Transverse colon (tissue), 4 donors: ENCODE results near the gene SRGAP1. TPM values are rescaled to one million over a fixed set of nuclear protein-coding genes. Genes with fewer than 3 reads are reported as not detected.
"Not testable (repeated sequence)": the region's sequence is repeated elsewhere in the genome, so short reads cannot be mapped to it uniquely, and the experiment has no call there.

Experiments used
- DNase-seq: peaks from one replicate; pipeline ENCODE4 v3.0.0-alpha.2; 2019
- H3K27ac ChIP-seq, 4 donors: fragments of 200-600 bp; sonication (generic); 2 replicates each; pipeline ENCODE4 v1.5.1; 2016 to 2018; ENCODE audit warnings: inconsistent platforms in 4 of 4
- H3K27me3 ChIP-seq: fragments of 200-600 bp; sonication (generic); 2 replicates; pipeline ENCODE4 v1.5.1; 2017; ENCODE audit warnings: inconsistent platforms
- H3K36me3 ChIP-seq, 4 donors: fragments of 200-600 bp; sonication (generic); 2 replicates each; pipeline ENCODE4 v1.5.1; 2017 to 2019; ENCODE audit warnings: inconsistent platforms in 4 of 4
- H3K4me1 ChIP-seq, 4 donors: fragments of 200-600 bp; sonication (generic); 2 replicates each; pipeline ENCODE4 v1.5.1; 2017 to 2020; ENCODE audit warnings: inconsistent platforms in 4 of 4
- H3K4me3 ChIP-seq, 4 donors: fragments of 200-600 bp; sonication (generic); 1 replicate in 1 of 4; 2 replicates in 3 of 4; pipeline versions ENCODE4 v1.5.1 to v1.6.1; 2017 to 2019; ENCODE audit warnings: inconsistent platforms in 4 of 4
- H3K9me3 ChIP-seq, 2 donors: fragments of 200-600 bp; sonication (generic); 2 replicates each; pipeline ENCODE4 v1.5.1; 2017 to 2019; ENCODE audit warnings: inconsistent platforms in 2 of 2
- CTCF ChIP-seq, 5 experiments: fragments of 200-600 bp in 3 of 5; fragments of 450-650 bp in 2 of 5; sonication (generic) in 3 of 5; IDR thresholded peaks; 1 replicate in 2 of 5; 2 replicates in 3 of 5; pipeline ENCODE4 v1.5.1; 2016 to 2017; ENCODE audit warnings: antibody characterized with exemption in 5 of 5, inconsistent platforms in 3 of 5, mild to moderate bottlenecking in 2 of 5, moderate library complexity in 1 of 5
- EP300 ChIP-seq: sonication (generic); formaldehyde crosslinking; IDR thresholded peaks from one replicate; pipeline ENCODE4 v1.6.1; 2017; ENCODE audit warnings: antibody characterized with exemption, low read depth
- POLR2A ChIP-seq: fragments of 450-650 bp; IDR thresholded peaks from one replicate; pipeline ENCODE4 v1.6.1; 2016; ENCODE audit warnings: antibody characterized with exemption, mild to moderate bottlenecking, moderate library complexity
- POLR2AphosphoS5 ChIP-seq, 3 donors: sonication (generic); formaldehyde crosslinking; IDR thresholded peaks; one replicate each; pipeline ENCODE4 v1.6.1; 2016; ENCODE audit warnings: antibody characterized with exemption in 3 of 3
- WGBS, 2 donors: methylation state at CpG; one replicate each; pipeline ENCODE4 v1.1.5; 2018; ENCODE audit warnings: low coverage in 1 of 2; 5-methylcytosine and 5-hydroxymethylcytosine counted together
- in situ Hi-C, 4 donors: fragments of 200-750 bp; cut with MboI; loops; one replicate each; pipeline versions ENCODE4 v1.15.0 to v1.15.1; 2017; ENCODE audit warnings: low sequenced_read_pairs in 3 of 4, low pct_ligation_motif_present in 1 of 4, low pct_unique_long_range_greater_than_20kb in 1 of 4
- intact Hi-C: fragments of 100-400 bp; cut with DNase I; formaldehyde crosslinking; loops from one replicate; pipeline ENCODE4 v1.15.1; 2023; ENCODE audit warnings: low total_unique reads
- total RNA-seq, 4 donors: library from RNA; depleted of rRNA; stranded (reverse); fragments of >200 nt; gene quantifications; one replicate each; pipeline ENCODE4 v1.1.0, GENCODE V29; 2016

SRGAP1 gene
- total RNA-seq, 4 donors from 2014 or later = 16.0 to 720 (median 51.4) TPM

- TF ChIP-seq POLR2AphosphoS5 (IDR thresholded peaks at IDR 0.05) = no peak
- TF ChIP-seq CTCF (IDR thresholded peaks at IDR 0.05) = no peak
- no peak for TF ChIP-seq POLR2A
- no peak for TF ChIP-seq EP300
- no peaks in the 10 kb centered on the region for H3K9me3 ChIP-seq
- no peak for DNase-seq
- H3K27me3 ChIP-seq = no peaks in the 10 kb centered on the region
- no peak overlapping the region for H3K4me3 ChIP-seq
- intact Hi-C loops (no loop called here), in situ Hi-C loops (no loop called here)
- H3K27ac ChIP-seq = no peak overlapping the region
- no peaks in the 10 kb centered on the region for H3K4me1 ChIP-seq
- H3K36me3 ChIP-seq = peaks cover 0 to 19% (median under 1%) of the 10 kb centered on the region in 4 donors
- WGBS, 2 donors = 57 to 93% methylated on average over 1 to 2 of the region's 2 CpGs
These were observed 272.5 kb downstream of the SRGAP1 start for GRCh38 chr12:64116969-64117368.

GRCh38 chr12:64120568-64120967 lies 276.1 kb downstream of the SRGAP1 start:
- TF ChIP-seq POLR2AphosphoS5 (IDR thresholded peaks at IDR 0.05) (no peak), POLR2A (no peak), CTCF (IDR thresholded peaks at IDR 0.05) (no peak), EP300 (no peak)

GRCh38 chr12:64121086-64121485 lies 276.6 kb downstream of the SRGAP1 start:
- H3K27me3 ChIP-seq, H3K4me3 ChIP-seq, DNase-seq, intact Hi-C loops, H3K9me3 ChIP-seq, in situ Hi-C loops, H3K27ac ChIP-seq, H3K4me1 ChIP-seq, H3K36me3 ChIP-seq: not testable (repeated sequence)
- 87 to 100% methylated on average over 1 to 3 of the region's 3 CpGs for WGBS, 2 donors

More at GRCh38 chr12:64120568-64120967, 276.1 kb downstream of the SRGAP1 start:
- H3K4me3 ChIP-seq = no peak overlapping the region
- H3K4me1 ChIP-seq = no peaks in the 10 kb centered on the region
- peaks cover 0 to 4% (median 0%) of the 10 kb centered on the region in 4 donors for H3K36me3 ChIP-seq
- intact Hi-C loops (no loop called here), in situ Hi-C loops (no loop called here)
- no peaks in the 10 kb centered on the region for H3K9me3 ChIP-seq
- no peaks in the 10 kb centered on the region for H3K27me3 ChIP-seq
- DNase-seq = no peak
- H3K27ac ChIP-seq = no peak overlapping the region

- Histone ChIP-seq H3K27me3 (no peaks in the 10 kb centered on the region), H3K4me1 (no peaks in the 10 kb centered on the region), H3K36me3 (peaks cover 0 to 4% (median 0%) of the 10 kb centered on the region in 4 donors), H3K4me3 (no peak overlapping the region), H3K27ac (no peak overlapping the region), H3K9me3 (no peaks in the 10 kb centered on the region)
- in situ Hi-C loops (no loop called here), intact Hi-C loops (no loop called here)
- DNase-seq = no peak
- TF ChIP-seq CTCF (IDR thresholded peaks at IDR 0.05) = no peak
- no peak for TF ChIP-seq POLR2AphosphoS5 (IDR thresholded peaks at IDR 0.05)
- no peak for TF ChIP-seq POLR2A
These were observed 277.7 kb downstream of the SRGAP1 start for GRCh38 chr12:64122154-64122553.

GRCh38 chr12:64122995-64123394 lies 278.5 kb downstream of the SRGAP1 start:
- Histone ChIP-seq H3K27me3 (no peaks in the 10 kb centered on the region), H3K4me1 (no peaks in the 10 kb centered on the region), H3K27ac (no peak overlapping the region), H3K36me3 (peaks cover 0 to 10% (median 3%) of the 10 kb centered on the region in 4 donors), H3K4me3 (no peak overlapping the region), H3K9me3 (no peaks in the 10 kb centered on the region)
- DNase-seq = no peak
- 88 to 90% methylated on average over 2 of the region's 2 CpGs for WGBS, 2 donors
- in situ Hi-C loops = no loop called here
- TF ChIP-seq POLR2A (no peak), POLR2AphosphoS5 (IDR thresholded peaks at IDR 0.05) (no peak), CTCF (IDR thresholded peaks at IDR 0.05) (no peak), EP300 (no peak)
- intact Hi-C loops = no loop called here
